ENCODE measurements around the gene TMPRSS7.

Gene TMPRSS7

DNA sequence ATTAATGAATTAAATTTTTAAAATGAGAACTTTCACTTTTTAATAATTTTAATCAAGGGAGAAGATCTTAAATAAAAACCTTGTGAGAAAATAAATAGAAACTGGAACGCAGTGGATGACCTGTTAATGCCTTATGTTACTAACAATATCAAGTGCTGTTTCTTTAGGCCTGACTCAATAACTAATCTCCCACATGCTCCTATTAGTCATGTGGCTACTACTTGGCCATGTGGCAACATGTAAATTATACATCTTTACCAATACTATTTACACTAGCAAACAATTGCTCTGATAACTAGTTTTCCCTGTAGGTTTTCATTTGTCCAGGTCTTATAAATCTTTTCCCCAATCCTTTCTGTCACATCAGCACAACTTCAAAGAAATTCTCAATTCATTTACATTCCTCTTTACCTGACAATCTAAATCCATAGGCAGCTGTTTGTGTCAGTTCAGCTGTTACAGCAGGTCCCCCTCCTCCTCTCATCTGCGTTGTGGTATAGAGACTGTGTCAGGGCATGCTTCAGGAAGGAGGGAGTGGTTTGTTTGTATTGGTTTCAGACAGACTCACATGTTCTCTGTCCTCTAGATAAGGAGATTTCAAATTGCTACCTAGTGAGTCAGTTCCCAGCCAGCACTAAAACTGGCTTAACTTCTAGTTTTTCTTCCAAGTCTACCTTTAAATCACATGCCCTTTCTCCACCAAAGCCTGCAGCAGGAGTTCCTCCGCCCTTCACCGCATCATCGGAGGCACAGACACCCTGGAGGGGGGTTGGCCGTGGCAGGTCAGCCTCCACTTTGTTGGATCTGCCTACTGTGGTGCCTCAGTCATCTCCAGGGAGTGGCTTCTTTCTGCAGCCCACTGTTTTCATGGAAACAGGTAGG is 40.3 kb downstream of the TMPRSS7 start:
- H3K27ac ChIP-seq: peak overlapping the region; percentile 64
- TF ChIP-seq, protein P1, sequence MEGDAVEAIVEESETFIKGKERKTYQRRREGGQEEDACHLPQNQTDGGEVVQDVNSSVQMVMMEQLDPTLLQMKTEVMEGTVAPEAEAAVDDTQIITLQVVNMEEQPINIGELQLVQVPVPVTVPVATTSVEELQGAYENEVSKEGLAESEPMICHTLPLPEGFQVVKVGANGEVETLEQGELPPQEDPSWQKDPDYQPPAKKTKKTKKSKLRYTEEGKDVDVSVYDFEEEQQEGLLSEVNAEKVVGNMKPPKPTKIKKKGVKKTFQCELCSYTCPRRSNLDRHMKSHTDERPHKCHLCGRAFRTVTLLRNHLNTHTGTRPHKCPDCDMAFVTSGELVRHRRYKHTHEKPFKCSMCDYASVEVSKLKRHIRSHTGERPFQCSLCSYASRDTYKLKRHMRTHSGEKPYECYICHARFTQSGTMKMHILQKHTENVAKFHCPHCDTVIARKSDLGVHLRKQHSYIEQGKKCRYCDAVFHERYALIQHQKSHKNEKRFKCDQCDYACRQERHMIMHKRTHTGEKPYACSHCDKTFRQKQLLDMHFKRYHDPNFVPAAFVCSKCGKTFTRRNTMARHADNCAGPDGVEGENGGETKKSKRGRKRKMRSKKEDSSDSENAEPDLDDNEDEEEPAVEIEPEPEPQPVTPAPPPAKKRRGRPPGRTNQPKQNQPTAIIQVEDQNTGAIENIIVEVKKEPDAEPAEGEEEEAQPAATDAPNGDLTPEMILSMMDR (conservative IDR thresholded peaks at IDR 0.05): no peak

DNA sequence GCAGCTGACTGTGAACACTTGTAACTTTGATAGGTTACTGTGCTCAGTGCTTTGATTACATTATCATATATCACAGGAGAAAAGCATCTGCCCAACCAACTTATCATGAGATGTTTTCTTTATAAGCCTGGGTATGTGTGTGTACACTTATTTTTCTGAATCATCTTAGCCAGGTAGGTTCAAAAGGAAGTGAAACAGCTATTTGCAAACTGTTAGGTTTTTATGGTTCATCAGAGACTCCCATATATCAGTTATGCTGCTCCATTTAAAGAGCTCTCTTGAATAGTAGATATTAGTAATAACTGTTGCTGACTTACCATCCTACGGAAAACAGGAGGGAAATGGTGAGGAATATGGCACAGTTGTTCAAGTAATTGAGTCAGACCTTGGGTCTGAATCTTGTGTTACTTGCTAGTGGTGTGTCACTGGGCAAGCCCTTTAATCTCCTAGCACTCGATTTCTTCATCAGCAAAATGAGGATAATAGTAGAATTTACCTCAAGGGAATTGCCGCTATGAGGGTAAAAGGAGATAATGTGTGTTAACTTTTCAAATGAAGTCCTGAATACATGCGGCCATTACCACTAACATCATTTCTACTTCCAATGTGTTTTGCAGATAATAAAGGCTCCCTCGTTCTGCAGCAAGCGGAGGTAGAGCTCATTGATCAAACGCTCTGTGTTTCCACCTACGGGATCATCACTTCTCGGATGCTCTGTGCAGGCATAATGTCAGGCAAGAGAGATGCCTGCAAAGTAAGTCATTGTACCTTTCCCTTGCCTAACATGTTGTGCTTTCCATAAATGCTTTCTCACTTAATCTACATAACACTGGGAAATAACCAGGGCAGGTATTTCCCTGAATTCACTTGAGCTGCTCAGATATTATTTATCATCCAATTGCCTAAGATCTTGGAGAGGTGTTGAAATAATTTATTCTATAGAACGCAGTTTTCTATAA is 43.9 kb downstream of the TMPRSS7 start:
- no peak overlapping the region for H3K27ac ChIP-seq
- TF ChIP-seq, protein P1 (conservative IDR thresholded peaks at IDR 0.05): no peak

DNA sequence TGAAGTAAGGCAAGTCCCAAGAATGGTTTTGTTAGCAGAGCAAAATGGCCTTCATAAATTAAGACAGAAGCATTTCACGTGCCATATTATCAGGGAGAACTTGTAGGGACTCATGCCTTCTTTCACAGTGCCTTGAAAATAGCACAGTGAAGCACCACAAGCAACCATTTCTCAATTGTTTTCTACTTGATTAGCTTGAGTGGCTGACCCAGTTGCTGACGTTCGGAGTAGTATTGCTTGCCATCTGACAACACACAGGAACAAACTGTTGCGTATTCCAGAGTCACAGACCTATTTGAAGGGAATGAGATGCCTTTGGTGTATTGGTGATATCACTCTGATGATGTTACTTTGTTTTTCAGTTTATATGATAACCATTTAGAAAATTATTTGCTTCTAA is 48.7 kb downstream of the TMPRSS7 start:
- TF ChIP-seq, protein P1 (conservative IDR thresholded peaks at IDR 0.05): no peak
- H3K27ac ChIP-seq: no peak overlapping the region

DNA sequence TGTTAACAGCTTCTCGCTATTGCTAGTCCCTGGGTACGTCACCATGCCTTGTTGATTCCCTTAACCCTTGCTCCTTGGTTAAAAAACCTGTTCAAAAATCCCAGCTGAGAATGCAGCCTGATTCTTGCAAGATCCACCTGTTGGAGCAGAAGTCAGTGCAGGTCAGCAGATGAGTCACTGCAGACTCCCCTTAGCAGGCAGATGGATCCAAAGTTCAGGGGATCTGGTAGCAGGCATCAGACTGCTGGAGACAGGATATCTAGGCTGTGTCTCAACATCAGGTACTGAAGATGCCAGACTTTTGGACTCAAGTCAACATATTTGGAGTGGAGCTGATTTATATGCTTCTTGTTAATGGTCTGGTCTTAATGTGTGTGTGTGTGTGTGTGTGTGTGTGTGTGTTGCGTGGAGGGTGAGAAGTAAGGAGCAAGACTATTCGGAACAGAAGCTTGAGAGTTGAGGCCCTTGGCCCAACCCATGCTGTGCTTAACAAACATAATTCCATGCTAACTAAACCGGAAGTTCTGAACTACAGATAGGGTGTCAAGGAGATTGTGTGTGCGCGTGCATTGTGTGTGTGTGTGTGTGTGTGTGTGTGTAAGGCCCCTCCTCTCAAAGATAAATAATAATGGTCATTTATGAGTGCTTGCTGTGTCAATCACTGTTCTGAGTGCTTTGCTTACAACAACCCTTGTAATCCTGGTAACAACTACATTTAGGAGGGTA is 50.6 kb downstream of the TMPRSS7 start:
- H3K27ac ChIP-seq: no peak overlapping the region
- TF ChIP-seq, protein P1 (conservative IDR thresholded peaks at IDR 0.05): no peak

DNA sequence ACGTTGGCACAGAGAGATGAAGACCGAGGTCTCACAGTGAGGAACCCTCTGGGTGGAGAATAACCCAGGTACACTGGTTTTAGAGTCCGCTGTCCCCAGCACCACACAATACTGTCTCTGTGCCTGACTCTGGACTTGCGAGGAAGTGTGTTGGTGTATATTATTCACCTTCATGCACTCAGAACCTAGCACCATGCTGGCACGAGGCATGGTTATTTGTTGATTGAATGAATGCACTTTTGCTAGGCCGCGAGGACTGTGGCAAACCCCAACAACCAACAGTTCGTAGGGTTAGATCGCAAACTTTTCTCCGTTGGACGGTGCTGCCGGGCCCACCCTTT is 51.2 kb downstream of the TMPRSS7 start:
- TF ChIP-seq, protein P1 (conservative IDR thresholded peaks at IDR 0.05): no peak
- H3K27ac ChIP-seq: peak overlapping the region; percentile 59; the same call in 1 of the 2 replicates

DNA sequence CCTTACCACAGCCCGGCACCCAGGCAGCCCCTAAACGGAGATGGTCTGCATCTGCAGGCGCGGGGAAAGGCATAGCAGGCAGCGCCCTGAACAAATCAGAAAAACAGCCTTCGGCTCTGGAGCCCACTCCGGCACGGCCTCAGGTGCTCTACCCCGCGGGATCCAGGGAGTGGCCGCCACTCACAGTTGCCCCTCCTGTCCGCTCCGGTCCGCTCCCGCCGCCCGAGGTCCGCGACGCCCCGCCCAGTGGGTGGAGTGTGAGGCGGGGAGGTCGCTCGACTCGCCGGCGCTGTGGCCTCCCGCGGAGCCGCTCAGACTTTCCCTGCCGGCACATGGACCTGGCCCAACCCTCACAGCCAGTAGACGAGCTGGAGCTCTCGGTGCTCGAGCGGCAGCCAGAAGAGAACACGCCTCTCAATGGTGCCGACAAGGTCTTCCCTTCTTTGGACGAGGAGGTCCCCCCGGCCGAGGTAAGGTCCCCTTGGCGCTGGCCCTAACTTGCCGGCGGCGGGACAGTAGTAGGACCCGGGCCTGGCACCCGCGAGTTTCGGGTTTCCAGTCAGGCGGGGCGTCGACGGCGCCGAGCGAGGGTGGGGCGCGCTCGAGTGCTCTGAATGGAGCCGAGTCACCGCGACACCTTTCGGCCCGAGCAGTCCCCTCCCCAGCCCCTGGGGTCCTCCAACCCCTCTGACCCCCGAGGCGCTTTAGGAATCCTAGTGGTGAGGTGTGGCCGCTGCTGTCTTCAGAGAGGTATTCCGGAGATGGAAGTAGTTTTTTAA is 51.7 kb downstream of the TMPRSS7 start, which contains the start of gene C3orf52:
Gene C3orf52 (plus strand): TSS at position 314 of the 779 bp plus-strand sequence. CDS start 19 bp downstream, at position 333.
- H3K27ac ChIP-seq: peak within 1 kb of the TSS; percentile 59; the same call in 1 of the 2 replicates
- TF ChIP-seq, protein P1 (conservative IDR thresholded peaks at IDR 0.05): peak; percentile 16; the same call in 1 of the 2 replicates

All from VCaP (cell line).